Activated T-helper 17 cell treated with anti-CD3 and anti-CD28 coated beads, Interleukin-2, amount 50 U/mL, for 72 hours (primary cell): ENCODE data around the gene IDUA. TPM values are rescaled to one million over a fixed set of nuclear protein-coding genes. Genes with fewer than 3 reads are reported as not detected.
"Not testable (repeated sequence)": the region's sequence is repeated elsewhere in the genome, so short reads cannot be mapped to it uniquely, and the experiment has no call there.

Experiments used
- ATAC-seq: fragments of 150-1000 bp; cut with Tn5 transposase; replicated peaks from 2 replicates; pipeline ENCODE4 v1.10.0; 2021; ENCODE audit warnings: mild to moderate bottlenecking, moderate library complexity
- H3K27ac Mint-ChIP-seq: one replicate; pipeline ENCODE4 v1.8.0; 2022; ENCODE audit warnings: mixed read lengths
- H3K27me3 Mint-ChIP-seq: one replicate; pipeline ENCODE4 v1.8.0; 2022; ENCODE audit warnings: mixed read lengths
- H3K36me3 Mint-ChIP-seq: one replicate; pipeline ENCODE4 v1.8.0; 2022; ENCODE audit warnings: low read depth, mild to moderate bottlenecking, mixed read lengths
- H3K4me1 Mint-ChIP-seq: one replicate; pipeline ENCODE4 v1.8.0; 2022; ENCODE audit warnings: mixed read lengths
- H3K4me3 Mint-ChIP-seq: one replicate; pipeline ENCODE4 v1.8.0; 2022; ENCODE audit warnings: mild to moderate bottlenecking, mixed read lengths
- H3K9me3 Mint-ChIP-seq: one replicate; pipeline ENCODE4 v1.8.0; 2022; ENCODE audit warnings: mixed read lengths
- total RNA-seq, 2 donors: library from RNA; stranded (reverse); gene quantifications; one replicate each; pipeline ENCODE4 v1.2.3, GENCODE V29; 2022

Gene IDUA
- total RNA-seq, 2 donors from 2014 or later, result 14.9 to 16.4 TPM

GRCh38 chr4:1048773-1049590, 62.1 kb downstream of the IDUA start:
- Mint-ChIP-seq H3K9me3 (no peaks in the 10 kb centered on the region), H3K27ac (no peak overlapping the region), H3K4me1 (peaks cover 5% of the 10 kb centered on the region), H3K36me3 (peaks cover 5% of the 10 kb centered on the region), H3K27me3 (peaks cover 17% of the 10 kb centered on the region), H3K4me3 (no peak overlapping the region)
- peak; percentile 91 for ATAC-seq

GRCh38 chr4:1049591-1049905, 62.7 kb downstream of the IDUA start:
- peaks cover 5% of the 10 kb centered on the region for H3K4me1 Mint-ChIP-seq
- no peaks in the 10 kb centered on the region for H3K9me3 Mint-ChIP-seq
- H3K27me3 Mint-ChIP-seq, result peaks cover 17% of the 10 kb centered on the region
- no peak overlapping the region for H3K4me3 Mint-ChIP-seq
- H3K36me3 Mint-ChIP-seq, result peaks cover 5% of the 10 kb centered on the region
- no peak for ATAC-seq
- no peak overlapping the region for H3K27ac Mint-ChIP-seq

- no peaks in the 10 kb centered on the region for H3K9me3 Mint-ChIP-seq
- peaks cover 5% of the 10 kb centered on the region for H3K36me3 Mint-ChIP-seq
- peaks cover 5% of the 10 kb centered on the region for H3K4me1 Mint-ChIP-seq
- H3K27ac Mint-ChIP-seq, result no peak overlapping the region
- H3K4me3 Mint-ChIP-seq, result no peak overlapping the region
- ATAC-seq, result no peak
- H3K27me3 Mint-ChIP-seq, result peaks cover 17% of the 10 kb centered on the region
Measured at GRCh38 chr4:1050486-1051213, 63.8 kb downstream of the IDUA start.

- no peak for ATAC-seq
- Mint-ChIP-seq H3K36me3 (peaks cover 5% of the 10 kb centered on the region), H3K4me1 (peaks cover 10% of the 10 kb centered on the region), H3K27ac (no peak overlapping the region), H3K4me3 (no peak overlapping the region), H3K27me3 (peaks cover 17% of the 10 kb centered on the region), H3K9me3 (no peaks in the 10 kb centered on the region)
Measured at GRCh38 chr4:1051472-1051871, 64.6 kb downstream of the IDUA start.

GRCh38 chr4:1052231-1052671, 65.4 kb downstream of the IDUA start:
- H3K27me3 Mint-ChIP-seq, result peaks cover 14% of the 10 kb centered on the region
- no peak overlapping the region for H3K27ac Mint-ChIP-seq
- peaks cover 10% of the 10 kb centered on the region for H3K4me1 Mint-ChIP-seq

GRCh38 chr4:1053080-1053661, 66.3 kb downstream of the IDUA start:
- H3K4me3 Mint-ChIP-seq, result no peak overlapping the region
- H3K27ac Mint-ChIP-seq, result no peak overlapping the region
- H3K9me3 Mint-ChIP-seq, result no peaks in the 10 kb centered on the region
- no peak for ATAC-seq
- H3K27me3 Mint-ChIP-seq, result peaks cover 8% of the 10 kb centered on the region
- no peaks in the 10 kb centered on the region for H3K36me3 Mint-ChIP-seq
- peaks cover 10% of the 10 kb centered on the region for H3K4me1 Mint-ChIP-seq

More at GRCh38 chr4:1052231-1052671, 65.4 kb downstream of the IDUA start:
- Mint-ChIP-seq H3K4me3 (no peak overlapping the region), H3K9me3 (no peaks in the 10 kb centered on the region), H3K36me3 (no peaks in the 10 kb centered on the region)
- no peak for ATAC-seq

- H3K36me3 Mint-ChIP-seq, H3K27ac Mint-ChIP-seq, H3K4me1 Mint-ChIP-seq, H3K9me3 Mint-ChIP-seq, H3K27me3 Mint-ChIP-seq, H3K4me3 Mint-ChIP-seq, ATAC-seq: not testable (repeated sequence)
Measured at GRCh38 chr4:1053891-1054290, 67.0 kb downstream of the IDUA start.

Other genes with a start within 250 kb of the IDUA start
- gene CPLX1, start 160.9 kb upstream of the IDUA start, total RNA-seq, result 1 to 10 TPM in 1 of 2 donors, under 1 TPM in 1; 0.50 to 3.6 TPM
- gene GAK, start 54.7 kb upstream of the IDUA start, total RNA-seq, result 100 to 1,000 TPM; 108 to 129 TPM
- gene TMEM175, start 54.6 kb upstream of the IDUA start, total RNA-seq, result 1 to 10 TPM; 6.5 to 10.0 TPM
- gene DGKQ, start 13.5 kb upstream of the IDUA start, total RNA-seq, result 1 to 10 TPM; 4.8 to 9.0 TPM
- gene SLC26A1, start 6.4 kb downstream of the IDUA start, total RNA-seq, result under 1 TPM in 1 of 2 donors, not detected in 1; 0.37 TPM
- 10 to 100 TPM; 12.0 to 16.7 TPM for gene FGFRL1, start 24.6 kb downstream of the IDUA start, total RNA-seq
- 1 to 10 TPM; 1.3 to 3.7 TPM for gene RNF212, start 126.5 kb downstream of the IDUA start, total RNA-seq
- gene SPON2, start 185.5 kb downstream of the IDUA start, total RNA-seq, result 10 to 100 TPM; 17.3 to 18.7 TPM